Loucy (cell line): ENCODE measurements around the gene ARHGDIG.

Experiments used
- EZH2phosphoT487 ChIP-seq: fragments of 200-600 bp; IDR thresholded peaks from 2 replicates; pipeline ENCODE4 v1.6.1; 2018; ENCODE audit warnings: antibody characterized with exemption, mild to moderate bottlenecking, moderate library complexity, borderline replicate concordance
- TF ChIP-seq, protein P1 (sequence below): fragments of 200-600 bp; sonication (generic); conservative IDR thresholded peaks from 2 replicates; pipeline ENCODE4 v1.5.1; 2014; ENCODE audit warnings: mild to moderate bottlenecking, antibody characterized with exemption, low read length

DNA sequence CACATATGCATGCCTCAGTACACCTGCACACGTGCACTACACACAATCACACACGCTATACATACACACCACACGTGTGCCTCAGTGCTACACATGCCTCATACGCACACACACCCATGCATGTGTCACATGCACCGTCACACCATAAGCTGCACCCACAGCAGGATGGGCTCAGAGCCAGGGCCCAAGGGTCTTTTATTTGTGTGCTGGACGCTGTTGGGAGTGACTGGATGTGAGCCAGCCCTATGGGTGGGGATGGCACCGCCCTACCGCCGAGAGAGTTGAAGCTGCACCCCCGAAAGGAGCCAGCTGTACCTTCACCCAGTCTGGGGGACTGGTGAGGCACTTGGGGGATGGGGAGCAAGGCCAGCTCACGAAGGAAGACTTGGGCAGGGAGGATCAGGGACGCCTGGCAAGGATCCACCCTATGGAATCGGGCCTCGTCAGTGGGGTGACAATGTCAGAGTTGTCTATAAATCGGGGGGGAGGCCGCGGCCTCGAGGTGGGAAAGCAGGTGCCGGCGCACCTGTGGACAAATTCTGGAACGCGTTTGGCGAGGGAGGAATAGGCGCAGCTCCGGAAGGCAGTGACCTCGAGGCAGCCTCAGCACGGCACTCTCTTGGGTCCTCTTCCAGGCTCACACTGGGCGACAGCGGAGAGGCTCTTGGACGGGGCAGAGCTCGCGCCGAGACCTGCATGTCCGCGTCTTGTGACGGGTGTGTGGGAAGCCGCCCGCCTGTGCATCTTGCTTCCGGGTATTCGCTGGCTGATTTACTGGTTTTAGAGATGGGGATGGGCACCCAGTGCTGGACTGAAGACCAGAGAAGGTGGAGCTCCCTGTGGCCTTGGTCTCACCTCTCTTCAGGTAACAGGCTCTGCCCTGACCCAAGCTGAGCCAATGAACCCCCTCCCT lies 12.0 kb upstream of the ARHGDIG start:
- TF ChIP-seq, protein P1, sequence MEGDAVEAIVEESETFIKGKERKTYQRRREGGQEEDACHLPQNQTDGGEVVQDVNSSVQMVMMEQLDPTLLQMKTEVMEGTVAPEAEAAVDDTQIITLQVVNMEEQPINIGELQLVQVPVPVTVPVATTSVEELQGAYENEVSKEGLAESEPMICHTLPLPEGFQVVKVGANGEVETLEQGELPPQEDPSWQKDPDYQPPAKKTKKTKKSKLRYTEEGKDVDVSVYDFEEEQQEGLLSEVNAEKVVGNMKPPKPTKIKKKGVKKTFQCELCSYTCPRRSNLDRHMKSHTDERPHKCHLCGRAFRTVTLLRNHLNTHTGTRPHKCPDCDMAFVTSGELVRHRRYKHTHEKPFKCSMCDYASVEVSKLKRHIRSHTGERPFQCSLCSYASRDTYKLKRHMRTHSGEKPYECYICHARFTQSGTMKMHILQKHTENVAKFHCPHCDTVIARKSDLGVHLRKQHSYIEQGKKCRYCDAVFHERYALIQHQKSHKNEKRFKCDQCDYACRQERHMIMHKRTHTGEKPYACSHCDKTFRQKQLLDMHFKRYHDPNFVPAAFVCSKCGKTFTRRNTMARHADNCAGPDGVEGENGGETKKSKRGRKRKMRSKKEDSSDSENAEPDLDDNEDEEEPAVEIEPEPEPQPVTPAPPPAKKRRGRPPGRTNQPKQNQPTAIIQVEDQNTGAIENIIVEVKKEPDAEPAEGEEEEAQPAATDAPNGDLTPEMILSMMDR: no peak
- TF ChIP-seq EZH2phosphoT487: no peak
